ENCODE results near the gene PLEKHG4. TPM values are rescaled to one million over a fixed set of nuclear protein-coding genes. Genes with fewer than 3 reads are reported as not detected.

The PLEKHG4 gene
- total and polyA plus RNA-seq, 9 of the 15 experiments (the other 6 are each of a cell fraction or from before 2014, with no cell fraction given), result 3.7 to 36.8 (median 17.9) TPM

- TF ChIP-seq MGA (IDR thresholded peaks at IDR 0.05) (no peak), ZBTB8A (IDR thresholded peaks at IDR 0.05; ENCODE audit: partially characterized antibody) (no peak), ZZZ3 (IDR thresholded peaks at IDR 0.05) (no peak), FOXA3 (CRISPR knock-in tag; conservative IDR thresholded peaks at IDR 0.05 in 1 of 2, IDR thresholded peaks at IDR 0.05 in 1 of 2) (peak in 1 of 2 experiments; percentile 68; a peak in 1 of 4 replicates), TBL1XR1 (IDR thresholded peaks at IDR 0.05; ENCODE audit: low read length in 2 of 2) (no peak), ETS2 (tag; IDR thresholded peaks at IDR 0.05; ENCODE audit: borderline replicate concordance, poor library complexity, severe bottlenecking) (no peak), HDAC6 (IDR thresholded peaks at IDR 0.05; ENCODE audit: low read depth, low read length) (no peak), ZNF507 (tag; conservative IDR thresholded peaks at IDR 0.05) (no peak), ZNF41 (CRISPR knock-in tag; conservative IDR thresholded peaks at IDR 0.05) (no peak), TCFL5 (CRISPR knock-in tag; conservative IDR thresholded peaks at IDR 0.05) (no peak), CC2D1A (IDR thresholded peaks at IDR 0.05) (no peak), GATA2 (CRISPR knock-in tag; IDR thresholded peaks at IDR 0.05) (no peak)
Measured at GRCh38 chr16:67244387-67245185, 34.7 kb upstream of the PLEKHG4 start (continued).
